ENCODE results near the gene CFAP46.
"Not testable (repeated sequence)": the region's sequence is repeated elsewhere in the genome, so short reads cannot be mapped to it uniquely, and the experiment has no call there.

CFAP46 gene

GRCh38 chr10:132847856-132848255 lies 94.5 kb downstream of the CFAP46 start:
- no peak for TF ChIP-seq CTCF (IDR thresholded peaks at IDR 0.05; ENCODE audit: low read length, missing control alignments)
- no peak overlapping the region for H3K4me3 ChIP-seq (replicated peaks; ENCODE audit: low read depth, low read length)
- DNase-seq (ENCODE audit: low read depth): no peak

- TF ChIP-seq CTCF (IDR thresholded peaks at IDR 0.05; ENCODE audit: low read length, missing control alignments): no peak
- no peak for DNase-seq (ENCODE audit: low read depth)
- no peak overlapping the region for H3K4me3 ChIP-seq (replicated peaks; ENCODE audit: low read depth, low read length)
Observed at GRCh38 chr10:132847416-132847777, 95.0 kb downstream of the CFAP46 start.

- no peak for TF ChIP-seq CTCF (IDR thresholded peaks at IDR 0.05; ENCODE audit: low read length, missing control alignments)
- no peak overlapping the region for H3K4me3 ChIP-seq (replicated peaks; ENCODE audit: low read depth, low read length)
- DNase-seq (ENCODE audit: low read depth): no peak
Observed at GRCh38 chr10:132846631-132847415, 95.5 kb downstream of the CFAP46 start.

GRCh38 chr10:132845780-132846595 lies 96.4 kb downstream of the CFAP46 start:
- no peak overlapping the region for H3K4me3 ChIP-seq (replicated peaks; ENCODE audit: low read depth, low read length)
- TF ChIP-seq CTCF (IDR thresholded peaks at IDR 0.05; ENCODE audit: low read length, missing control alignments): no peak
- DNase-seq (ENCODE audit: low read depth): no peak

- H3K4me3 ChIP-seq (replicated peaks; ENCODE audit: low read depth, low read length): no peak overlapping the region
- no peak for TF ChIP-seq CTCF (IDR thresholded peaks at IDR 0.05; ENCODE audit: low read length, missing control alignments)
- no peak for DNase-seq (ENCODE audit: low read depth)
Observed at GRCh38 chr10:132845041-132845551, 97.3 kb downstream of the CFAP46 start.

GRCh38 chr10:132844069-132844809 lies 98.1 kb downstream of the CFAP46 start:
- H3K4me3 ChIP-seq (replicated peaks; ENCODE audit: low read depth, low read length): no peak overlapping the region
- DNase-seq (ENCODE audit: low read depth): no peak
- no peak for TF ChIP-seq CTCF (IDR thresholded peaks at IDR 0.05; ENCODE audit: low read length, missing control alignments)

GRCh38 chr10:132843276-132843675 lies 99.1 kb downstream of the CFAP46 start:
- H3K4me3 ChIP-seq (replicated peaks; ENCODE audit: low read depth, low read length); DNase-seq (ENCODE audit: low read depth): not testable (repeated sequence)

All from fibroblast of pulmonary artery (primary cell).